ENCODE data around the gene FAM98C. TPM values are rescaled to one million over a fixed set of nuclear protein-coding genes. Genes with fewer than 3 reads are reported as not detected.
A peak's percentile ranks its signal among the peaks of the same experiment; 100 is the strongest.

The FAM98C gene
- polyA plus RNA-seq, 1 of the 3 experiments (the other 2 are of a cell fraction): 26.7 TPM

GRCh38 chr19:38371081-38371480, 31.8 kb upstream of the FAM98C start:
- ChIA-PET CTCF (interaction anchor here (0.6 kb wide), 1 partner anchor 32 kb away, joined by 3 read pairs; the partner anchor contains the start of gene FAM98C), POLR2A (no interaction called here)
- peaks cover 2 to 6% of the 10 kb centered on the region in 2 experiments; a peak in 3 of 4 replicates for H3K4me1 ChIP-seq (ENCODE audit: control insufficient read depth in 1 of 2, insufficient read depth in 2 of 2, low read depth in 1 of 2, low read length in 1 of 2)
- H3K4me2 ChIP-seq: no peak overlapping the region
- peaks cover 14% of the 10 kb centered on the region for H3K79me2 ChIP-seq (ENCODE audit: insufficient read depth)
- no peaks in the 10 kb centered on the region for H3F3A ChIP-seq (replicated peaks; ENCODE audit: insufficient read depth)
- H3K27me3 ChIP-seq (ENCODE audit: insufficient read depth): no peaks in the 10 kb centered on the region
- no peak for DNase-seq
- H4K20me1 ChIP-seq (ENCODE audit: insufficient read depth): peaks cover 7% of the 10 kb centered on the region
- H3K9me2 ChIP-seq: no peaks in the 10 kb centered on the region
- H3K36me3 ChIP-seq (replicated peaks in 1 of 2; ENCODE audit: control insufficient read depth in 1 of 2, insufficient read depth in 2 of 2, low read length in 1 of 2): no peaks in the 10 kb centered on the region
- no peak overlapping the region for H3K4me3 ChIP-seq (ENCODE audit: low read depth in 2 of 2, low read length in 1 of 2)
- no peak for TF ChIP-seq REST (IDR thresholded peaks at IDR 0.05; ENCODE audit: low read depth, low read length)
- no peak for TF ChIP-seq USF2 (IDR thresholded peaks at IDR 0.05; ENCODE audit: borderline replicate concordance, low read depth, low read length)
- no peak for TF ChIP-seq NRF1 (IDR thresholded peaks at IDR 0.05; ENCODE audit: low read depth, low read length)
- TF ChIP-seq JUND (IDR thresholded peaks at IDR 0.05): no peak
- TF ChIP-seq POLR2AphosphoS5 (IDR thresholded peaks at IDR 0.05; ENCODE audit: low read depth, low read length): no peak
- no peak for TF ChIP-seq GABPA (IDR thresholded peaks at IDR 0.05; ENCODE audit: low read depth)
- no peak for TF ChIP-seq EP300 (IDR thresholded peaks at IDR 0.05; ENCODE audit: borderline replicate concordance in 1 of 2, low read depth in 1 of 2, low read length in 1 of 2)
- no peak for TF ChIP-seq TEAD4 (IDR thresholded peaks at IDR 0.05; ENCODE audit: borderline replicate concordance, insufficient read depth)
- no peak for TF ChIP-seq EZH2phosphoT487 (IDR thresholded peaks at IDR 0.05; ENCODE audit: borderline replicate concordance, low read depth)
- no peak for TF ChIP-seq MXI1 (IDR thresholded peaks at IDR 0.05; ENCODE audit: low read depth, low read length)
- no peaks in the 10 kb centered on the region for H3K9me3 ChIP-seq
- 64% methylated on average over 6 of the region's 6 CpGs for WGBS (ENCODE audit: low lambda C conversion rate)
- H2AFZ ChIP-seq (ENCODE audit: low read depth): no peak overlapping the region
- H3K9ac ChIP-seq: no peak overlapping the region
- H3K27ac ChIP-seq (ENCODE audit: low read depth in 2 of 2, low read length in 1 of 2): no peak overlapping the region

- Histone ChIP-seq H3K79me2 (ENCODE audit: insufficient read depth) (peaks cover 42% of the 10 kb centered on the region), H4K20me1 (ENCODE audit: insufficient read depth) (peaks cover 24% of the 10 kb centered on the region), H3F3A (replicated peaks; ENCODE audit: insufficient read depth) (no peaks in the 10 kb centered on the region), H3K4me3 (ENCODE audit: low read depth in 2 of 2, low read length in 1 of 2) (peak overlapping the region; percentile 39 to 91), H3K4me1 (ENCODE audit: control insufficient read depth in 1 of 2, insufficient read depth in 2 of 2, low read depth in 1 of 2, low read length in 1 of 2) (peaks cover 6 to 14% of the 10 kb centered on the region in 2 experiments; a peak in 3 of 4 replicates), H3K9me2 (no peaks in the 10 kb centered on the region), H3K9me3 (no peaks in the 10 kb centered on the region), H2AFZ (ENCODE audit: low read depth) (peak overlapping the region; percentile 97), H3K27ac (ENCODE audit: low read depth in 2 of 2, low read length in 1 of 2) (peak overlapping the region; percentile 51 to 87), H3K4me2 (peak overlapping the region; percentile 83), H3K36me3 (replicated peaks in 1 of 2; ENCODE audit: control insufficient read depth in 1 of 2, insufficient read depth in 2 of 2, low read length in 1 of 2) (peaks cover 4 to 13% of the 10 kb centered on the region in 2 experiments), H3K9ac (peak overlapping the region; percentile 33; the same call in 1 of the 2 replicates), H3K27me3 (ENCODE audit: insufficient read depth) (no peaks in the 10 kb centered on the region)
- DNase-seq: no peak
- WGBS (ENCODE audit: low lambda C conversion rate): 77% methylated on average over 6 of the region's 6 CpGs
- POLR2A ChIA-PET: interaction anchor here (0.6 to 3.6 kb wide), 11 partner anchors 11 to 1062 kb away, joined by 3 to 29 read pairs (median 4); partner anchors contain the start of genes CATSPERG, EIF3K, GGN and RPS16
- CTCF ChIA-PET: interaction anchor here (0.6 to 1.9 kb wide), 11 partner anchors 11 to 472 kb away, joined by 3 to 12 read pairs (median 3); partner anchors contain the start of genes CATSPERG and FAM98C
- TF ChIP-seq IRF3 (IDR thresholded peaks at IDR 0.05; ENCODE audit: low read depth, low read length) (no peak), MXI1 (IDR thresholded peaks at IDR 0.05; ENCODE audit: low read depth, low read length) (no peak), TEAD4 (IDR thresholded peaks at IDR 0.05; ENCODE audit: borderline replicate concordance, insufficient read depth) (no peak), FOSL2 (IDR thresholded peaks at IDR 0.05; ENCODE audit: borderline replicate concordance, low read depth) (no peak), REST (IDR thresholded peaks at IDR 0.05; ENCODE audit: low read depth, low read length) (no peak), RCOR1 (IDR thresholded peaks at IDR 0.05; ENCODE audit: low read length) (no peak), EZH2phosphoT487 (IDR thresholded peaks at IDR 0.05; ENCODE audit: borderline replicate concordance, low read depth) (no peak), MEF2A (IDR thresholded peaks at IDR 0.05; ENCODE audit: borderline replicate concordance, low read depth) (no peak), RXRA (IDR thresholded peaks at IDR 0.05; ENCODE audit: borderline replicate concordance, low read depth) (no peak)
Observed at GRCh38 chr19:38373907-38374331, 29.0 kb upstream of the FAM98C start.
